ENCODE data around the gene KRTAP4-11.
"Not testable (repeated sequence)": the region's sequence is repeated elsewhere in the genome, so short reads cannot be mapped to it uniquely, and the experiment has no call there.

DNA sequence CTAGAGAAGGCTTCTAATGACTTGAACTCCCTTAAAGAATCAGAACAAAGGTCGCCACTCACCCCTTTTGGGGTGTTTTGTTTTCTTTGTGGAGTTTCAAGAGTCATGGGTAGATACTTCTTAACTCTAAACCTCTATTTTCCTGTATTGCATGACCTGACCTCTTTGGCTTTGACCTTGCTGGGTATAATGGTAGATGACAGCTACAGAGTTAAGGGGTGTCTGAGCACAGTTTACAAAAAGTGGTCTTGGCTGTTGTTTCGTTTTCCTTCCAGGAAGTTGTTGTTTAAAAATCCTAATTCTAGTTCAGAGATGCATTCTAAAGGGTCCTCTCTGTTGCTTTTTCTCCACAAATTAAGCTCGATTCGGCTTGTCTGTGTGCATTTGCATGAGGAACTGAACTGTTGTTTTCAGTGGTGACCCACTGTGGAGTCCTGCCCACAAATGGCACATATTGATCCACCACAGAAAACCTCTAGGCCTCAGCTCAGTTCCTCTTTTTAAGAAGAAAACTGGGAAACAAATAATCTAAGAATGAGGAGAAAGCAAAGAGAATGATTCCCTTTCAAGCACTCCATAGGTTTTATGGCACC lies 29.3 kb downstream of the KRTAP4-11 start:
- TF ChIP-seq, protein P1, sequence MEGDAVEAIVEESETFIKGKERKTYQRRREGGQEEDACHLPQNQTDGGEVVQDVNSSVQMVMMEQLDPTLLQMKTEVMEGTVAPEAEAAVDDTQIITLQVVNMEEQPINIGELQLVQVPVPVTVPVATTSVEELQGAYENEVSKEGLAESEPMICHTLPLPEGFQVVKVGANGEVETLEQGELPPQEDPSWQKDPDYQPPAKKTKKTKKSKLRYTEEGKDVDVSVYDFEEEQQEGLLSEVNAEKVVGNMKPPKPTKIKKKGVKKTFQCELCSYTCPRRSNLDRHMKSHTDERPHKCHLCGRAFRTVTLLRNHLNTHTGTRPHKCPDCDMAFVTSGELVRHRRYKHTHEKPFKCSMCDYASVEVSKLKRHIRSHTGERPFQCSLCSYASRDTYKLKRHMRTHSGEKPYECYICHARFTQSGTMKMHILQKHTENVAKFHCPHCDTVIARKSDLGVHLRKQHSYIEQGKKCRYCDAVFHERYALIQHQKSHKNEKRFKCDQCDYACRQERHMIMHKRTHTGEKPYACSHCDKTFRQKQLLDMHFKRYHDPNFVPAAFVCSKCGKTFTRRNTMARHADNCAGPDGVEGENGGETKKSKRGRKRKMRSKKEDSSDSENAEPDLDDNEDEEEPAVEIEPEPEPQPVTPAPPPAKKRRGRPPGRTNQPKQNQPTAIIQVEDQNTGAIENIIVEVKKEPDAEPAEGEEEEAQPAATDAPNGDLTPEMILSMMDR (IDR thresholded peaks at IDR 0.05): not testable (repeated sequence)
- not testable (repeated sequence) for TF ChIP-seq EP300 (IDR thresholded peaks at IDR 0.05; ENCODE audit: low read depth); POLR2A (IDR thresholded peaks at IDR 0.05)

Measured in transverse colon (tissue), 3 donors.